Bladder microvascular endothelial cell (primary cell): ENCODE results near the gene ABCF1. TPM values are rescaled to one million over a fixed set of nuclear protein-coding genes. Genes with fewer than 3 reads are reported as not detected.

Source experiments
- total RNA-seq: library from RNA; depleted of rRNA; stranded (reverse); fragments of >200 nt; gene quantifications from 2 replicates; pipeline ENCODE4 v1.2.3, GENCODE V29; 2014

ABCF1 gene
- total RNA-seq: 29.3 and 71.2 TPM in 2 replicates

DNA sequence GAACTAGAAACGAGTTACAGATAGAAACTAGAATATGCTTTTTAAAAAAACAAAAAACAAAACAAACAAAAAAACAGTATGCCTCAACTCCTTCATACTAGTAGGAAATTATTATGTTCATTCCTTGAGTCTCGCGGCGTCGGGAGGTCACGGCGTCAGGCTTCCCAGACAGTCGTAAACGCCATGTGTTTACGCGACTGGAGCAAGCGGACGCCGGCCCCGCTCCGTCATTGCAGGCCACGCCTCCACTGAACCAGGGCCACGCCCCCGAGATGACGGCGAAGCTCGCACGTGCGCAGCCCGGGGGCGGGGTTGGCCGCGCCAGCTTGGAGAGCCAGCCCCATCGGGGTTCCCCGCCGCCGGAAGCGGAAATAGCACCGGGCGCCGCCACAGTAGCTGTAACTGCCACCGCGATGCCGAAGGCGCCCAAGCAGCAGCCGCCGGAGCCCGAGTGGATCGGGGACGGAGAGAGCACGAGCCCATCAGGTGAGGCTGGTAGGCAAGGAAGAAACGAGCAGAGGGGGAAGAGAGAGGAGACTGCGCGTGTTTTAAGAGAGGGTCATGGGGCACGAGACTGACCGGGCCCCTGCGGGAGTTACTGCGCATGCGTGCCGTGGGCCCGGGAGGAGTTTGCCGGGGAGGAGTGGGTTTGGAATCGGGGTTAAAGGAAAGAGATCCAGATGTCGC lies at the start of gene ABCF1:
Gene ABCF1 (plus strand): TSS at position 368 of the 687 bp plus-strand sequence. CDS start 46 bp downstream, at position 414.

DNA sequence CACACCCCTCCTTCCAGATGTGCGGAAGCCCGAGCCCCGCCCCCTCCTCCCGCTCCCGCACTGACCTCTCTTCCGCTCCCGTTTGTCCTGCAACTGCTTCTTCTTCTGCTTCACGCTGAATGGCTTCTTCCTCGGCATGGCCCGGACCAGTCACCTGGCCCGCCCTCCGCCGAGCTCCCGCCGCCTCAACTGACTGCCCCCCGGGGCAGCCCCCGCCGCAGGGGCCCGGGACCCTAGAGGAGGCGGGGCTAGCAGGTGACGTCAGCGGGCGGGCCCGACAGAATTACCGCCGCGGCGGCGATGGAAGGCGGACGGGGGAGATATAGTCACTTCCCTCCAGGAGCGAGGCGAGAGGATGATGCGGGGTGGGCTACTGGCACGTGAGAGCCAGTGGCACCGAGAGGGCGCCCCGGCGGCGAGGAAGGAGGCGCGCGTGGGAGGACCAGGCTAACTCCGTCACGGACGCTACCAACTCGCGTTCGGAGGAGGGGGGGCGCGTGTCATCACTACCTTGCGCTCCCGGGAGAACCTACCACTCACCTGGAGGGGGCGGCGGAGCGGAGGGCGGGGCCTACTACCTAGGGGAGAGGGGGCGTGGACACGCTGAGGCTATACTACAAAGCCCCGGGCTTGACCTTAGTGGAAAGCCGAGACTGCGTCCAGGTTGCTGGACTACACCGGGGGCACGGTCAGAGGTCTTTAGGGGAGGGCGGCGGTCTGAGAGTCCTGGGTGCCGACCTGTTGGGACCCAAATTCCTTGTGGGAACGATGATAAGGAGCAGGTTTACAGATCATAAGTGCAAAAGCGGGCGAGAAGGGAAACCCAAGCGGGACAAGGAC lies 15.0 kb upstream of the ABCF1 start, which contains the start of gene GNL1:
Gene GNL1 (minus strand): TSS at position 424 of the 840 bp plus-strand sequence. CDS start 286 bp downstream, at position 138.

DNA sequence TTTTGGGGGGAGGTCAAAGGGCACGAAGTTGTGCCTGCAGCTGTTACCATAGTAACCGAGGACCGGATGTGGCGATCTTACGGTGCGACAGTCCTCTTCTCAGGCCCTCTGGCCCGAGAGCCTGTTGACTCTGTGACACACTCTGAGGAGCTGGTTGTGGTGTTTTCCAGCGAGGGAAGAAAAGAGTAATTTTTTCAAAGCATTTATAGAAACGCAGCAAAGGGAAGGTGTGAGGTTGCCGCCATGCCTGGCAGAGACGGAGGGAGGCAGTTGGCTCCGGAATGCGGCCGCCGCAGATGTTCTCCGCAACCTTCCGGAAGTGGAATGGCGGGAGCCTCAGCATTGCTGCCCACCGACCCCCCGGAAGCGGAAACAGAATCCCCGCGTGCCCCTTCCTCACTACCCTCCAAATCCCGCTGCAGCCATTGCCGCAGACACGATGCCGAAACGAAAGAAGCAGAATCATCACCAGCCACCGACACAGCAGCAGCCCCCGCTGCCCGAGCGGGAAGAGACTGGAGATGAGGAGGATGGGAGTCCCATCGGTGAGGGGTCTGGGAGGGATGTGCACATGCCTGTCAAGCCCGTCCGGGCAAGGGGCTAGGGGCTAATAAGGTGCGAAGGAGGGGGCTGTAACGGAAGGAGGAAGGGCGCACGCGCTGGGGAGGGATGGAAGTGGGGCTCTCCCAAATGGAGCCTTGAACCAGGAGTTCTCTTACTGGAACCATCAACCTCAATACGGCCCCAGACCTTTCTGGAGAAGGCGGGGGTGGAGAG lies 14.1 kb upstream of the ABCF1 start, which contains the start of gene PRR3:
Gene PRR3 (plus strand): TSS at position 390 of the 777 bp plus-strand sequence. CDS start 50 bp downstream, at position 440.

DNA sequence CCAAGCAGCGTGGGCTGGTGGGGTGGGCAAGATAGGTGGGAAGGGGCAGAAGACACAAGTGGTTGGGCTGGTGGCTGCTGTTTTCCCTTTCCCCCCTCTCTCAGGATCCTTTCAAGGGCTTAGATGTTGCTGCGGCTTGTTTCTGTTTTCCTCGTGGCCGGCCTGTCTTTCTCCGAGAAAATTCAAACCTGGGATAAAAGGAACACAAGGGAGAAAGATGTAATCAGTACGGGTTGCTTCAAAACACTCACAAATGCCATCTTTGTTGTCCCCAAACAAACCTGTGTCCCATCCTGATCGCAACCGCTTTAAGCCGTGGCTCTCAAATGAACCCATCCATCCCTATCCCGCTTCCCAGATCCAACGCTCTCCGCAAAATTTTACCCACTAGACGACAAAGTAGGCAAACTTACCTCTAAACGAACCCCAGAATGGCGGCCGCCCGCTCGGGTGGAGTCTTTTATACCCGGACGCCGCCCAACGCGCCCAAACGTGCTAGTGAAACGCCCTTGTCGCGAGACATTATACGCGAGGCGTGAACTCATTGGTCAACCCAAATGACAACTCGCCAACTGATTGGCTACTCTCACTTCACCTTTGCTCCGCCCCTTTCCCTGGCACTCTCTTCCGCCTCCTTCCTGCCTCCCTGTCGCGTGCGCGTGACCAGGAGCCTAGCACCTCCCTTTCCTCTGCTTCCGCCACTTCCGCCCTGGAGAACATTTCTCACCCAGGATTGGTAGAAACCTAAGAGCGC lies 45.7 kb downstream of the ABCF1 start, which contains the start of gene PPP1R10:
Gene PPP1R10 (minus strand): TSS at position 433 of the 754 bp plus-strand sequence. CDS start 7,299 bp downstream, outside the sequence.

DNA sequence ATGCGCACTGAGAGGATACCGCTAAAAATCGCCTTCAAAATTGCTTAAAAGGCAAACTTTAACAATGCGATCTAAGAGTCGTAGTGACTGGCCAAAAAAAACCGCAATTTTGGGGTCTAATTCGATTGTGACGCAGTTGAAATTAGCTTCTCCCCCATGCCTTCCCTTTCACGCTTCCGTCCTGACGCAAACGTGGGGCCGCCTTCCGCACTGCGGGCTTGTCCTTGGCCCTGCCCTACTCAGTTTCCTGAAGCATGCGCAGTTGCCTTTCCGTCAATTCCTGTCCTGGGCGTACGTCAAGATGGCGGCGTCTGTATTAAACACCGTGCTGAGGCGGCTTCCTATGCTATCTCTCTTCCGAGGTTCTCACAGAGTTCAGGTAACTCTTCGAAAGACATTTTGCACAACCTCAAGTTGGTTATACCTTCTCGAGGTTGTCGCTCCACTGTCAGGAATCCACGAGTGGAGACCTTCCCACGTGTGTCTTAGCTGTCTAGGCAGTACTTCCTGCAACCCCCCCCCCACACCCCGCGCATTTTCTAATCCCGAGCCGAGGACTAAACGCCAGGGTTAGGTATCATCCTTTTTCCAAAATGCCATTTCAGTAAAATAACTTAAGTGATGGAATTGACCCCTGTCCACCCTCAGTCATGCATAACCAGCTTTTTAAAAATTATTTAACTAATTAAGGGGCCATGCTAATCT lies 46.5 kb downstream of the ABCF1 start, which contains the start of gene MRPS18B:
Gene MRPS18B (plus strand): TSS at position 276 of the 705 bp plus-strand sequence. CDS start 26 bp downstream, at position 302.

DNA sequence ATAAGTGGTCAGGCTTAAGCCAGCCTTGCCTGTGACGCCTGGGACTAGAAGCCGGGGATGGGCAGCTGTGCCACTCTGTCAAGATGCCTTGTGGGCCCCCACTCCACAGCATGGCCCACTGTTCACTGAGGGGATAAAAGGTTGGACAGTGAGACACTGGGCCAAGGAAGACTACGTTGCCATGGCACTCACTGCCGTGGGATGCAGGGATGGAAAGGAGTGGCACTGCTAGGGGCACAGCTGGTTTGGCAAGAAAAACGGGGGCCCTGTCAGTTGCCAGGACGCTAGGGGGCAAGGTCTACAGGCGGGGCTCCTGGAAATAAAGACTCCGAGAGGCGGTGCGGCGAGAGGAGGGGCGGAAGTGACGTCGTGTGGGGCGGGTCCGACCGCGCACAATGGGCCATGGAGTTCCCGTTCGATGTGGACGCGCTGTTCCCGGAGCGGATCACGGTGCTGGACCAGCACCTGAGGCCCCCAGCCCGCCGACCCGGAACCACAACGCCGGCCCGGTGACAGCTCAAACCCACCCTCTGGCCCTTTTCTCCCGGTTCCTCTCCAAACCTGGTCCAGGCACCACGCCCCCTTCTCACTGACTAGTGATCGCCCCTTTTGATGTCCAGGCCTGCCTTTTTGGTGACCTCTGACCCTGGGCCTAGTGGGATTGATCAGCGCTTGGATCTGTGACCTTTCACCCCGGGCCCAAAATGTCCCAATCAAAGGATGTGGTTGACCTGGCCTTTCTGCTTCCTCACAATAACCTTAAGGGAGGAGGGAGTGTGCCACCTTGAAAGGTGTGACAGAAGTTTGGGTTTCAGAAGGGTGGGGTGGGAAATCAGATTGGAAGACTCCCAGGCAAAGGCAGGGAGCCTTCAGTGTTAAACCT lies 55.5 kb downstream of the ABCF1 start, which contains the start of gene ATAT1:
Gene ATAT1 (plus strand): TSS at position 391 of the 883 bp plus-strand sequence.

Other genes starting within 250 kb of the ABCF1 start
- 6.3 and 8.8 TPM in 2 replicates for gene TRIM39, start 244.5 kb upstream of the ABCF1 start, total RNA-seq
- 15.1 and 18.3 TPM in 2 replicates for gene RPP21, start 226.3 kb upstream of the ABCF1 start, total RNA-seq
- 600 and 658 TPM in 2 replicates for gene HLA-E, start 81.9 kb upstream of the ABCF1 start, total RNA-seq
- gene GNL1, start 15.0 kb upstream of the ABCF1 start, total RNA-seq: 32.9 and 48.9 TPM in 2 replicates
- gene PRR3, start 14.1 kb upstream of the ABCF1 start, total RNA-seq: 1.3 and 3.2 TPM in 2 replicates
- 11.5 and 14.7 TPM in 2 replicates for gene PPP1R10, start 45.8 kb downstream of the ABCF1 start, total RNA-seq
- 25.9 and 46.6 TPM in 2 replicates for gene MRPS18B, start 46.4 kb downstream of the ABCF1 start, total RNA-seq
- 2.4 and 6.8 TPM in 2 replicates for gene ATAT1, start 55.4 kb downstream of the ABCF1 start, total RNA-seq
- 1.8 and 2.5 TPM in 2 replicates for gene C6orf136, start 75.7 kb downstream of the ABCF1 start, total RNA-seq
- gene DHX16, start 101.6 kb downstream of the ABCF1 start, total RNA-seq: 34.0 and 45.1 TPM in 2 replicates
- gene PPP1R18, start 115.2 kb downstream of the ABCF1 start, total RNA-seq: 47.6 and 53.7 TPM in 2 replicates
- 2.4 and 3.1 TPM in 2 replicates for gene NRM, start 119.5 kb downstream of the ABCF1 start, total RNA-seq
- gene MDC1, start 145.8 kb downstream of the ABCF1 start, total RNA-seq: 5.0 and 11.0 TPM in 2 replicates
- 319 and 527 TPM in 2 replicates for gene TUBB, start 148.9 kb downstream of the ABCF1 start, total RNA-seq
- gene FLOT1, start 171.2 kb downstream of the ABCF1 start, total RNA-seq: 82.2 and 94.0 TPM in 2 replicates
- gene IER3, start 173.1 kb downstream of the ABCF1 start, total RNA-seq: 63.0 and 94.9 TPM in 2 replicates